Cardiac muscle cell (in vitro differentiated cells and primary cell): ENCODE results near the gene MPHOSPH9. TPM values are rescaled to one million over a fixed set of nuclear protein-coding genes. Genes with fewer than 3 reads are reported as not detected.

ENCODE experiments used
- DNase-seq, 2 donors: peaks; one replicate each; pipeline versions ENCODE4 v3.0.0 to v3.0.0-alpha.2; 2010 to 2017; ENCODE audit warnings: low read depth in 1 of 2, low spot score in 1 of 2
- H3K27ac ChIP-seq: fragments of 200-600 bp; sonication (generic); 2 replicates; pipeline ENCODE4 v1.5.1; 2016
- H3K27me3 ChIP-seq: fragments of 200-600 bp; sonication (generic); 2 replicates; pipeline ENCODE4 v1.6.0; 2016; ENCODE audit warnings: control low read depth
- H3K36me3 ChIP-seq: fragments of 200-600 bp; sonication (generic); 2 replicates; pipeline ENCODE4 v1.5.1; 2016; ENCODE audit warnings: control low read depth
- H3K4me1 ChIP-seq: fragments of 200-600 bp; sonication (generic); 2 replicates; pipeline ENCODE4 v1.8.1; 2017; ENCODE audit warnings: low read depth, mild to moderate bottlenecking, mixed run types
- H3K4me3 ChIP-seq: fragments of 200-600 bp; sonication (generic); 2 replicates; pipeline ENCODE4 v1.5.1; 2016; ENCODE audit warnings: mild to moderate bottlenecking
- H3K9me3 ChIP-seq: fragments of 200-600 bp; sonication (generic); 2 replicates; pipeline ENCODE4 v1.5.1; 2017; ENCODE audit warnings: low read depth, mild to moderate bottlenecking, control low read depth
- CTCF ChIP-seq: IDR thresholded peaks from 2 replicates; pipeline ENCODE4 v1.5.1; 2012; ENCODE audit warnings: low read depth, mild to moderate bottlenecking, low read length
- polyA plus RNA-seq: library from polyadenylated mRNA; unstranded; fragments of >200 nt; fragmentation: Nextera tagmentation; extraction: Ambion mirVana; gene quantifications from 2 replicates; pipeline ENCODE4 v1.2.1, GENCODE V29; 2016
- total RNA-seq: library from RNA; depleted of rRNA; stranded (reverse); fragments of >200 nt; gene quantifications from 2 replicates; pipeline ENCODE4 v1.2.3, GENCODE V29; 2016

Gene MPHOSPH9
- total and polyA plus RNA-seq, 2 experiments from 2014 or later, result 18.1 to 90.9 TPM

- peak overlapping the region; percentile 71 for H3K4me3 ChIP-seq
- no peaks in the 10 kb centered on the region for H3K9me3 ChIP-seq
- TF ChIP-seq CTCF, result no peak
- H3K27ac ChIP-seq, result no peak overlapping the region
- H3K36me3 ChIP-seq, result no peaks in the 10 kb centered on the region
- peaks cover 3% of the 10 kb centered on the region for H3K27me3 ChIP-seq
- peak in 1 of 2 donors; percentile 9 for DNase-seq
- H3K4me1 ChIP-seq, result peaks cover 23% of the 10 kb centered on the region
Measured at GRCh38 chr12:123149501-123150274, 83.3 kb downstream of the MPHOSPH9 start.

- no peak overlapping the region for H3K27ac ChIP-seq
- no peaks in the 10 kb centered on the region for H3K36me3 ChIP-seq
- DNase-seq, result peak in 1 of 2 donors; percentile 36
- H3K27me3 ChIP-seq, result peaks cover 3% of the 10 kb centered on the region
- peaks cover 23% of the 10 kb centered on the region for H3K4me1 ChIP-seq
- H3K4me3 ChIP-seq, result no peak overlapping the region
- no peaks in the 10 kb centered on the region for H3K9me3 ChIP-seq
- no peak for TF ChIP-seq CTCF
Measured at GRCh38 chr12:123149088-123149487, 83.9 kb downstream of the MPHOSPH9 start.

- peaks cover 3% of the 10 kb centered on the region for H3K27me3 ChIP-seq
- no peaks in the 10 kb centered on the region for H3K9me3 ChIP-seq
- H3K4me3 ChIP-seq, result no peak overlapping the region
- H3K36me3 ChIP-seq, result no peaks in the 10 kb centered on the region
- peaks cover 23% of the 10 kb centered on the region for H3K4me1 ChIP-seq
- no peak overlapping the region for H3K27ac ChIP-seq
- DNase-seq, result no peak
- TF ChIP-seq CTCF, result no peak
Measured at GRCh38 chr12:123148655-123149054, 84.3 kb downstream of the MPHOSPH9 start.

DNA sequence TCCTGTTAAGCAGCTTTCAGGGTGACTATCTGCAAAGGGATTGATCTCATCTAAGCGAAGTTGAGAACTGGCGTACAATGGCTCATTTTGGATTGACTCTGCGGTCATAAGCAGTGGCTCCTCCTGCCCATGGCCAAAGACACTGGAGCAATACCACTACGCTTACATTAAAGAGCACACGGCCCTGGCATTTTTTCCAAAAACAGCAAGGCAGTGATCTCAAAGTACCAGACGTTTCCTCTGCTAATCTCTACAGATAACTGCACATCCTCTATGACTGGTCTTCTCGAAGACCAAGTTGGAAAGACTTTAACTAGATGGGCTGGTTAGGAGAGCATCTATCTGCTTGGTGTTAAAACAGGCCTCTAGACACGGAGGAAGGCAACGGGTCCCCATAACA lies 84.7 kb downstream of the MPHOSPH9 start:
- H3K4me1 ChIP-seq, result peaks cover 23% of the 10 kb centered on the region
- H3K27ac ChIP-seq, result no peak overlapping the region
- no peaks in the 10 kb centered on the region for H3K9me3 ChIP-seq
- H3K36me3 ChIP-seq, result no peaks in the 10 kb centered on the region
- no peak for TF ChIP-seq CTCF
- no peak overlapping the region for H3K4me3 ChIP-seq
- DNase-seq, result no peak
- H3K27me3 ChIP-seq, result peaks cover 3% of the 10 kb centered on the region

GRCh38 chr12:123145211-123145610 lies 87.7 kb downstream of the MPHOSPH9 start:
- Histone ChIP-seq H3K27ac (peak overlapping the region; percentile 64), H3K4me1 (peaks cover 38% of the 10 kb centered on the region), H3K36me3 (no peaks in the 10 kb centered on the region), H3K4me3 (no peak overlapping the region), H3K27me3 (peaks cover 3% of the 10 kb centered on the region), H3K9me3 (no peaks in the 10 kb centered on the region)
- DNase-seq, result peak in 1 of 2 donors; percentile 8
- no peak for TF ChIP-seq CTCF
